CD14-positive monocyte (primary cell): ENCODE measurements around the gene EXTL1. TPM values are rescaled to one million over a fixed set of nuclear protein-coding genes. Genes with fewer than 3 reads are reported as not detected.

ENCODE experiments used
- DNase-seq, 3 donors: peaks; one replicate each; pipeline ENCODE4 v3.0.0-alpha.2; 2011 to 2022
- H2AFZ ChIP-seq: 2 replicates; pipeline ENCODE4 v1.6.0; 2012; ENCODE audit warnings: mild to moderate bottlenecking, low read depth, low read length, inconsistent platforms; ENCODE audit not compliant: insufficient read depth, poor library complexity, severe bottlenecking
- H3K27ac ChIP-seq, 2 donors: 1 replicate in 1 of 2; 2 replicates in 1 of 2; pipeline ENCODE4 v1.5.1; 2012 to 2013; ENCODE audit warnings: low read length in 2 of 2, control low read depth in 1 of 2, inconsistent platforms in 1 of 2, low read depth in 1 of 2, mild to moderate bottlenecking in 1 of 2
- H3K27me3 ChIP-seq, 2 donors: one replicate each; pipeline versions ENCODE4 v1.6.0 to v1.6.1; 2011 to 2013; ENCODE audit warnings: low read length in 2 of 2; ENCODE audit not compliant: control insufficient read depth in 2 of 2, insufficient read depth in 2 of 2
- H3K36me3 ChIP-seq, 2 donors: replicated peaks in 1 of 2; 1 replicate in 1 of 2; 2 replicates in 1 of 2; pipeline versions ENCODE4 v1.5.1 to v1.6.1; 2012 to 2013; ENCODE audit warnings: low read length in 2 of 2, control low read depth in 1 of 2, inconsistent platforms in 1 of 2, mild to moderate bottlenecking in 1 of 2; ENCODE audit not compliant: insufficient read depth in 2 of 2, control insufficient read depth in 1 of 2
- H3K4me1 ChIP-seq, 2 donors: 1 replicate in 1 of 2; 2 replicates in 1 of 2; pipeline versions ENCODE4 v1.5.1 to v1.6.1; 2012 to 2013; ENCODE audit warnings: low read length in 2 of 2, control low read depth in 1 of 2, inconsistent platforms in 1 of 2, mild to moderate bottlenecking in 1 of 2, moderate library complexity in 1 of 2; ENCODE audit not compliant: insufficient read depth in 2 of 2, control insufficient read depth in 1 of 2
- H3K4me2 ChIP-seq: replicated peaks from 2 replicates; pipeline ENCODE3; 2012; ENCODE audit warnings: low read length, moderate library complexity, mild to moderate bottlenecking; ENCODE audit not compliant: poor library complexity, severe bottlenecking; ENCODE audit errors: extremely low read depth
- H3K4me3 ChIP-seq, 3 experiments: fragments of 200-600 bp in 1 of 3; sonication (generic) in 1 of 3; replicated peaks in 1 of 3; 1 replicate in 2 of 3; 2 replicates in 1 of 3; pipeline ENCODE4 v1.5.1; 2011 to 2013; ENCODE audit warnings: low read length in 3 of 3, mild to moderate bottlenecking in 3 of 3, control low read depth in 2 of 3, low read depth in 2 of 3, inconsistent platforms in 1 of 3, moderate library complexity in 1 of 3
- H3K79me2 ChIP-seq: 2 replicates; pipeline ENCODE4 v1.6.0; 2012; ENCODE audit warnings: mild to moderate bottlenecking, control low read depth, inconsistent platforms, low read length, moderate library complexity; ENCODE audit not compliant: insufficient read depth
- H3K9ac ChIP-seq: 2 replicates; pipeline ENCODE4 v1.6.0; 2017; ENCODE audit warnings: low read length, mild to moderate bottlenecking; ENCODE audit not compliant: insufficient read depth, poor library complexity, severe bottlenecking
- H3K9me3 ChIP-seq, 2 donors: replicated peaks in 1 of 2; 1 replicate in 1 of 2; 2 replicates in 1 of 2; pipeline versions ENCODE4 v1.5.1 to v1.6.1; 2012 to 2013; ENCODE audit warnings: low read length in 2 of 2, control low read depth in 1 of 2; ENCODE audit not compliant: control insufficient read depth in 1 of 2, insufficient read depth in 1 of 2
- H4K20me1 ChIP-seq: 2 replicates; pipeline ENCODE4 v1.6.0; 2012; ENCODE audit warnings: mild to moderate bottlenecking, low read length, control low read depth, moderate library complexity; ENCODE audit not compliant: insufficient read depth
- H3K27ac Mint-ChIP-seq, 7 donors: one replicate each; pipeline ENCODE4 v1.8.0; 2020; ENCODE audit warnings: mild to moderate bottlenecking in 7 of 7, mixed read lengths in 7 of 7, moderate library complexity in 6 of 7, inconsistent platforms in 2 of 7
- H3K27me3 Mint-ChIP-seq, 3 donors: one replicate each; pipeline ENCODE4 v1.8.0; 2021 to 2022; ENCODE audit warnings: low read depth in 3 of 3, mild to moderate bottlenecking in 3 of 3, mixed read lengths in 3 of 3, moderate library complexity in 3 of 3, inconsistent platforms in 1 of 3
- H3K36me3 Mint-ChIP-seq, 2 donors: one replicate each; pipeline ENCODE4 v1.8.0; 2020; ENCODE audit warnings: mixed read lengths in 2 of 2, inconsistent platforms in 1 of 2, mild to moderate bottlenecking in 1 of 2
- H3K4me1 Mint-ChIP-seq: one replicate; pipeline ENCODE4 v1.8.0; 2020; ENCODE audit warnings: mild to moderate bottlenecking, mixed read lengths
- H3K4me3 Mint-ChIP-seq, 2 donors: one replicate each; pipeline ENCODE4 v1.8.0; 2020; ENCODE audit warnings: mild to moderate bottlenecking in 2 of 2, mixed read lengths in 2 of 2, moderate library complexity in 1 of 2
- H3K9me3 Mint-ChIP-seq, 7 donors: one replicate each; pipeline ENCODE4 v1.8.0; 2020 to 2022; ENCODE audit warnings: mixed read lengths in 7 of 7, mild to moderate bottlenecking in 6 of 7, moderate library complexity in 6 of 7, inconsistent platforms in 2 of 7
- CTCF ChIP-seq: fragments of 200-600 bp; IDR thresholded peaks from one replicate; pipeline ENCODE4 v1.8.0; 2022; ENCODE audit warnings: antibody characterized with exemption, mild to moderate bottlenecking
- WGBS: methylation state at CpG from one replicate; pipeline ENCODE4 v1.1.5; 2013; ENCODE audit warnings: missing lambda C conversion rate; ENCODE audit not compliant: insufficient coverage; 5-methylcytosine and 5-hydroxymethylcytosine counted together
- intact Hi-C, 2 donors: fragments of 100-400 bp; cut with micrococcal nuclease; formaldehyde crosslinking; loops; one replicate each; pipeline versions ENCODE4 v1.15.0 to v1.15.1; 2023
- polyA plus RNA-seq, 3 donors: library from polyadenylated mRNA; depleted of rRNA in 1 of 3; unstranded in 2 of 3; stranded (reverse) in 1 of 3; fragments of 300-500 nt in 2 of 3; fragments of >200 nt in 1 of 3; fragmentation: Illumina TruSeq in 2 of 3; gene quantifications; 1 replicate in 2 of 3; 2 replicates in 1 of 3; pipeline ENCODE4 v1.2.3, GENCODE V29; 2012 to 2021

The EXTL1 gene
- polyA plus RNA-seq, 3 donors: not detected

- Mint-ChIP-seq H3K4me3 (no peak overlapping the region), H3K9me3 (peaks cover 0 to 5% (median 0%) of the 10 kb centered on the region in 7 donors), H3K4me1 (peaks cover 15% of the 10 kb centered on the region), H3K36me3 (no peaks in the 10 kb centered on the region), H3K27me3 (peaks cover 27 to 44% (median 29%) of the 10 kb centered on the region in 3 donors), H3K27ac (no peak overlapping the region)
- Histone ChIP-seq H4K20me1 (no peaks in the 10 kb centered on the region), H3K79me2 (no peaks in the 10 kb centered on the region), H3K27me3 (peaks cover under 1 to 32% of the 10 kb centered on the region in 2 donors), H2AFZ (no peak overlapping the region), H3K36me3 (no peaks in the 10 kb centered on the region), H3K27ac (no peak overlapping the region), H3K4me2 (no peak overlapping the region), H3K4me3 (no peak overlapping the region), H3K4me1 (peaks cover 11 to 21% of the 10 kb centered on the region in 2 donors), H3K9ac (no peak overlapping the region), H3K9me3 (no peaks in the 10 kb centered on the region)
- no peak for DNase-seq
- no peak for TF ChIP-seq CTCF
- WGBS: 78% methylated on average over 5 of the region's 6 CpGs
- intact Hi-C loops: loop anchor here (5.0 to 10.0 kb wide), 2 partner anchors 106 to 378 kb away; no protein-coding TSS in a partner anchor
Measured at GRCh38 chr1:26038904-26039303, 17.3 kb downstream of the EXTL1 start.

GRCh38 chr1:26041401-26041800 is 19.8 kb downstream of the EXTL1 start:
- no peak overlapping the region for H3K27ac Mint-ChIP-seq
- H3K27me3 Mint-ChIP-seq: peaks cover 30 to 55% (median 34%) of the 10 kb centered on the region in 3 donors
- no peak overlapping the region for H3K4me3 Mint-ChIP-seq
- Histone ChIP-seq H3K4me1 (peaks cover 0 to 2% of the 10 kb centered on the region in 2 donors), H2AFZ (no peak overlapping the region), H3K9me3 (peaks cover 0 to 14% of the 10 kb centered on the region in 2 donors), H3K27ac (no peak overlapping the region), H3K4me3 (no peak overlapping the region), H3K79me2 (no peaks in the 10 kb centered on the region), H3K36me3 (no peaks in the 10 kb centered on the region), H4K20me1 (no peaks in the 10 kb centered on the region), H3K27me3 (peaks cover 14 to 42% of the 10 kb centered on the region in 2 donors), H3K9ac (no peak overlapping the region), H3K4me2 (no peak overlapping the region)
- H3K9me3 Mint-ChIP-seq: peaks cover 0 to 6% (median 0%) of the 10 kb centered on the region in 7 donors
- H3K36me3 Mint-ChIP-seq: no peaks in the 10 kb centered on the region
- no peak for DNase-seq
- intact Hi-C loops: no loop called here
- WGBS: 96% methylated on average over 4 of the region's 7 CpGs
- no peak for TF ChIP-seq CTCF
- peaks cover 1% of the 10 kb centered on the region for H3K4me1 Mint-ChIP-seq
